Neutrophil (primary cell): Measurements from ENCODE around the gene NXN.

Experiments used
- H3K27ac ChIP-seq: fragments of 200-600 bp; sonication (generic); 2 replicates; pipeline ENCODE4 v1.5.1; 2016; ENCODE audit warnings: mild to moderate bottlenecking, moderate library complexity
- H3K27me3 ChIP-seq: fragments of 200-600 bp; sonication (generic); 2 replicates; pipeline ENCODE4 v1.6.0; 2016; ENCODE audit warnings: mild to moderate bottlenecking
- H3K36me3 ChIP-seq: fragments of 200-600 bp; sonication (generic); 2 replicates; pipeline ENCODE4 v1.5.1; 2017
- H3K4me1 ChIP-seq, 2 experiments: fragments of 200-600 bp in 1 of 2; sonication (generic) in 1 of 2; 1 replicate in 1 of 2; 2 replicates in 1 of 2; pipeline versions ENCODE4 v1.5.1 to v1.6.1; 2013 to 2016; ENCODE audit warnings: low read depth in 1 of 2, low read length in 1 of 2, mild to moderate bottlenecking in 1 of 2, moderate library complexity in 1 of 2; ENCODE audit not compliant: control insufficient read depth in 1 of 2, insufficient read depth in 1 of 2
- H3K4me3 ChIP-seq, 2 experiments: fragments of 200-600 bp in 1 of 2; sonication (generic) in 1 of 2; 1 replicate in 1 of 2; 2 replicates in 1 of 2; pipeline ENCODE4 v1.5.1; 2013 to 2016; ENCODE audit warnings: low read depth in 1 of 2, low read length in 1 of 2, mild to moderate bottlenecking in 1 of 2, moderate library complexity in 1 of 2
- H3K9me3 ChIP-seq: fragments of 200-600 bp; sonication (generic); 2 replicates; pipeline ENCODE4 v1.5.1; 2016
- TF ChIP-seq, protein P1 (sequence below): fragments of 200-600 bp; sonication (generic); IDR thresholded peaks from 2 replicates; pipeline ENCODE4 v1.5.1; 2016; ENCODE audit warnings: antibody characterized with exemption

Gene NXN

DNA sequence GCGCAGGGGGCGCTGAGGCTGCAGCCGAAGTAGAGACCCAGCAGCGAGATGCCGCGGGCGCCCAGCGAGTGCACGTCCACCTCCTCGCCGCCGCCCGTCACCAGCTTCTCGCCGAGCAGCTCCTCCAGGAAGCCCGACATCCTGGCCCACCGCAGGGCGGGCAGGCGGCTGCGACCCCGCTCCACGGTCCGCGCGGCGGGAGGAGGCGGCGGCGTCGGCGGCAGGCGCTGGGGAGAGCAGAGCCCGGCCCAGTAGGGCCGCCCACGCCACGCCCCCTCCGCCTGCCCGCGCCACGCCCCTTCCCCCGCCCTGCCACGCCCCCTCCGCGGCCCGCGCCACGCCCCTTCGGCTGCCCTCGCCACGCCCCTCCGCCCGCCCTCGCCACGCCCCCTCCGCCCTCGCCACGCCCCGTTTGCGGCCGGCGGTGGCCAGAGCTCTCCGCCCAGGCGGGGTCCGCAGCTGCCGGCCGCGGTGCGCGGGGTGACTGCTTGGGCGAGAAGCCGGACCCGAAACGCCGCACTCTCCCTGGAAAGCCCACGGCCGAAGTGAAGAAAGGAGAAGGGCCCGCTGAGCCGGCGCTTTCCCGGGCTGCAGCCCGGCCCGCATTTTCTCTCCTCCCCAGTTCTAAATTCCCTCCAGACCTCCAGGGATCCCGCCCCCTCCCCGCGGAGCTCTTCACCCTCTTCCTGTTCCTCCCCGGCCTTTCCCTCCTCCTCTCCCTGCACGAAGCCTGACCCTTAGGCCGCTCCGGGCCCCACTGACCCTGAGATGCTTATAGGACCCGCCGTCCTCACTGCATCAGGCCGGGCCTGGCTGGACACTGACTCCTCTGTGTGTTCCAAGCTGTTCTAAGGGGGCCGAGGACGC, at the start of gene NXN:
NXN (minus strand) TSS at position 238 of the 867 bp plus-strand sequence.
- TF ChIP-seq, protein P1, sequence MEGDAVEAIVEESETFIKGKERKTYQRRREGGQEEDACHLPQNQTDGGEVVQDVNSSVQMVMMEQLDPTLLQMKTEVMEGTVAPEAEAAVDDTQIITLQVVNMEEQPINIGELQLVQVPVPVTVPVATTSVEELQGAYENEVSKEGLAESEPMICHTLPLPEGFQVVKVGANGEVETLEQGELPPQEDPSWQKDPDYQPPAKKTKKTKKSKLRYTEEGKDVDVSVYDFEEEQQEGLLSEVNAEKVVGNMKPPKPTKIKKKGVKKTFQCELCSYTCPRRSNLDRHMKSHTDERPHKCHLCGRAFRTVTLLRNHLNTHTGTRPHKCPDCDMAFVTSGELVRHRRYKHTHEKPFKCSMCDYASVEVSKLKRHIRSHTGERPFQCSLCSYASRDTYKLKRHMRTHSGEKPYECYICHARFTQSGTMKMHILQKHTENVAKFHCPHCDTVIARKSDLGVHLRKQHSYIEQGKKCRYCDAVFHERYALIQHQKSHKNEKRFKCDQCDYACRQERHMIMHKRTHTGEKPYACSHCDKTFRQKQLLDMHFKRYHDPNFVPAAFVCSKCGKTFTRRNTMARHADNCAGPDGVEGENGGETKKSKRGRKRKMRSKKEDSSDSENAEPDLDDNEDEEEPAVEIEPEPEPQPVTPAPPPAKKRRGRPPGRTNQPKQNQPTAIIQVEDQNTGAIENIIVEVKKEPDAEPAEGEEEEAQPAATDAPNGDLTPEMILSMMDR, result peak; percentile 39
- Histone ChIP-seq H3K4me3 (peak within 1 kb of the TSS; percentile 68 to 72), H3K36me3 (no peaks in the 10 kb centered on the region), H3K27ac (peak within 1 kb of the TSS; percentile 56), H3K9me3 (no peaks in the 10 kb centered on the region), H3K27me3 (peaks cover 69% of the 10 kb centered on the region), H3K4me1 (peaks cover 16 to 28% of the 10 kb centered on the region in 2 experiments)

DNA sequence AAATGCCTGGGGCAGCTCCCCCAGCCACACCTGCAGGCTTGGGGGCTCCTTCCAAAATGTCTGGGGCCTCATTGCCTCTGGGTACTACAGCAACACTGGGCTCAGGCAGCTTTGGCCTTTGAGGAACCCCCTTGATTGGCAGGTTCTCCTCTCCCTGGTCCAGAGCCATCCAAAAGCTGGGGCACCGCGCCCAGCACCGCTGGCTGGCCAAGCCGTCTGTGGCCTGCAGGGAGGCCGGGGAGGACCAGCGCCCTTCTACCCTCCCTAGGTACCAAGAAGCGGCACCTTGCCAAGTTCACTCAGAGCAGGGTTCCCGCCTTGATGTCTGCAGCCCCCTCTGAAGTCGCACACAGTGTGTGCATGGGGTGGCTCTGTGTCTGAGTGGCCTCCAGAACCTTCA, 47.5 kb upstream of the NXN start:
- Histone ChIP-seq H3K9me3 (no peaks in the 10 kb centered on the region), H3K27ac (no peak overlapping the region), H3K4me3 (no peak overlapping the region), H3K36me3 (peaks cover 70% of the 10 kb centered on the region), H3K4me1 (no peaks in the 10 kb centered on the region), H3K27me3 (no peaks in the 10 kb centered on the region)
- TF ChIP-seq, protein P1, result no peak

DNA sequence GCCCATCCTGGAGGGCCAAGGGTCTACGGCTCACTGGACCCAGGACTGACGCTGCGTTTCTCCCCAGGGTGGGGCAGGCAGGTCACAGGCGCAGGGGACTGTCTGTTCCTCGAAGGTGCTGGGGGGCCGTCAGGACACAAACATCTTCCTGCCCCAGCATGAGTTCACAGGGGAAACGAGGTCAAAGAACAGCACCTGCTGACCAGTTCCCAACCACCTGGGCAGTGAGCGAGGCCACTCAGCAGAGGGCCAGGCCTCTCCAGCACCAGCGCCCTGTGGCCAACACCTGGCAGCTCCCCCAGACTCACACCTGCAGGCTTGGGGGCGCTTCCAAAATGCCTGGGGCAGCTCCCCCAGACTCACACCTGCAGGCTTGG, 47.0 kb upstream of the NXN start:
- no peaks in the 10 kb centered on the region for H3K27me3 ChIP-seq
- no peak overlapping the region for H3K27ac ChIP-seq
- TF ChIP-seq, protein P1, result no peak
- peaks cover 67% of the 10 kb centered on the region for H3K36me3 ChIP-seq
- H3K9me3 ChIP-seq, result no peaks in the 10 kb centered on the region
- no peak overlapping the region for H3K4me3 ChIP-seq
- H3K4me1 ChIP-seq, result no peaks in the 10 kb centered on the region

DNA sequence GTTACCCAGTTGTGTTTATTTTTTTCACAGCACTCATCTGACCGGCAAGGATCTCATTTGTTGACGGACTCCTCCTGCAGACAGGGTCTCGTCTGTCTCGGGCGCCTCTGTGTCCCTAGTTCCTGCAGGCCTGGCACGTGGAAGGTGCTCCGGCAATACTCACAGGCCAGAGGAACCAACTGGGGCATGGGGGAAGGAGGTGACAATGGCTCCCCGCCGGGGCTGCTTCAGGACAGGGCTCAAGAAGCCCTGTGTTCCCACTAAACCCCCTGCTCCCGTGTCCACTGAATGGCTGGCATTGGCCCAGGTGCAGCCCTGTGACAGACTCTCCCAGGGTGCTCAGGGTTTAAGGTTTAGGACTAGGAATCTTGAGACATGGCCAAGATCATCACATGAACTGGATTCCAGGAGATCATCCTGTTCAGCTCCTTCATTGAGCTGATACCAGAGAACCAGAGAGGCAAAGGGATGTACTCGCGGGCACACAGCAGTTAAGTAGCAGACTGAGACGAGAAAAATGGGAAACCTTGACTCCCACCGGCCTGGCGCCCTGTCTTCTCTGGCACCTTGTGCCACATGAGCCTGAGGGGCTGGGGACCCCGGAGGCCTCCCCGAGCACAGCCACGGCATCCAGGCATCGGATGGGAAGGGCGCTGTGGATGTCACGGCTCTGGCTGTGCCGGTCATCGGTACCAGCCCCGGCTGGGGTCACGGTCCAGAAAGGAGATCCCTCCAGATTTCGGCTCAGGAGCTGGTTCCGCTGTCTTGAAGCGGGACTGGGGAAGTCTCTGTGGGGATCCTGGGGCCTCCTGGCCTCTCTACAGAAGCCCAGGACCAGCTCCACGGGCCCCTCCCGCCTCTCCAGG, 46.4 kb upstream of the NXN start:
- TF ChIP-seq, protein P1, result no peak
- H3K36me3 ChIP-seq, result peaks cover 62% of the 10 kb centered on the region
- H3K4me1 ChIP-seq, result no peaks in the 10 kb centered on the region
- no peak overlapping the region for H3K4me3 ChIP-seq
- H3K27ac ChIP-seq, result no peak overlapping the region
- H3K27me3 ChIP-seq, result no peaks in the 10 kb centered on the region
- H3K9me3 ChIP-seq, result no peaks in the 10 kb centered on the region

DNA sequence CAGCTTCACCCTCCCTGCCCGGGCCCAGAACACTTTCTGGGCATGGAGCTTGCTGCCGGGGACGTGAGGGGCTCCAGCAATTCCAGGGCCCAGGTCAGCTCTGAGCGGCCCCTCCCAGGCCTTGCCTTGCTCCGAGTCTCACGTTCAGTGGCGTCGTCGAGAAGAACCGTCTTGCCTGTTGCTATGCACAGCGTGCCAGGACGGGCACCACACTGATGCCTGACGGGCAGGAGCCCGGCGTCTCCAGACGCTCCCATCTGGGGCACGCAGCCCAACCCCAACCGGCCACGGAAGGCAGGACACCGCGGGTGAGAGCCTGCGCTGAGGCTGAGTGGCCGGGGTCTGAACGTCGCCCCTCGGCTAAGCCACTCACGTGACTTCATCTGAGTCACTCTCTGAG, 44.5 kb upstream of the NXN start:
- TF ChIP-seq, protein P1, result no peak
- Histone ChIP-seq H3K4me1 (no peaks in the 10 kb centered on the region), H3K27ac (no peak overlapping the region), H3K36me3 (peaks cover 67% of the 10 kb centered on the region), H3K4me3 (no peak overlapping the region), H3K27me3 (no peaks in the 10 kb centered on the region), H3K9me3 (no peaks in the 10 kb centered on the region)
